ENCODE results near the gene ADGB. TPM values are rescaled to one million over a fixed set of nuclear protein-coding genes. Genes with fewer than 3 reads are reported as not detected.

The ADGB gene
- total RNA-seq, 4 donors from 2014 or later, result not detected

- no peaks in the 10 kb centered on the region for H3K36me3 ChIP-seq
- ATAC-seq, result no peak
- no peaks in the 10 kb centered on the region for H3K27me3 ChIP-seq
- DNase-seq, result no peak
- intact Hi-C loops (cut with DNase I; ENCODE audit: low total_unique reads), result no loop called here
- H3K9me3 ChIP-seq, result no peaks in the 10 kb centered on the region
- TF ChIP-seq POLR2A (IDR thresholded peaks at IDR 0.05), result no peak
- H3K27ac ChIP-seq, result no peak overlapping the region
- H3K4me3 ChIP-seq, result no peak overlapping the region
- no peaks in the 10 kb centered on the region for H3K4me1 ChIP-seq
- in situ Hi-C loops (cut with MboI; ENCODE audit: low sequenced_read_pairs in 4 of 4), result no loop called here
These were observed 4.8 kb upstream of the ADGB start for GRCh38 chr6:146593986-146594385.

GRCh38 chr6:146594495-146594894, 4.3 kb upstream of the ADGB start:
- intact Hi-C loops (cut with DNase I; ENCODE audit: low total_unique reads), result no loop called here
- H3K4me3 ChIP-seq, result no peak overlapping the region
- in situ Hi-C loops (cut with MboI; ENCODE audit: low sequenced_read_pairs in 4 of 4), result no loop called here
- H3K27me3 ChIP-seq, result no peaks in the 10 kb centered on the region
- ATAC-seq, result no peak
- DNase-seq, result no peak
- no peaks in the 10 kb centered on the region for H3K36me3 ChIP-seq
- no peak overlapping the region for H3K27ac ChIP-seq
- no peaks in the 10 kb centered on the region for H3K4me1 ChIP-seq
- no peaks in the 10 kb centered on the region for H3K9me3 ChIP-seq
- TF ChIP-seq POLR2A (IDR thresholded peaks at IDR 0.05), result no peak
- TF ChIP-seq CTCF (IDR thresholded peaks at IDR 0.05 in 4 of 5, conservative IDR thresholded peaks at IDR 0.05 in 1 of 5), result no peak

- Histone ChIP-seq H3K36me3 (no peaks in the 10 kb centered on the region), H3K27me3 (no peaks in the 10 kb centered on the region), H3K9me3 (no peaks in the 10 kb centered on the region), H3K4me1 (no peaks in the 10 kb centered on the region), H3K4me3 (no peak overlapping the region), H3K27ac (no peak overlapping the region)
- intact Hi-C loops (cut with DNase I; ENCODE audit: low total_unique reads) (no loop called here), in situ Hi-C loops (cut with MboI; ENCODE audit: low sequenced_read_pairs in 4 of 4) (no loop called here)
- DNase-seq, result peak in 1 of 2 donors; percentile 21
- TF ChIP-seq CTCF (IDR thresholded peaks at IDR 0.05 in 4 of 5, conservative IDR thresholded peaks at IDR 0.05 in 1 of 5) (no peak), POLR2A (IDR thresholded peaks at IDR 0.05) (no peak)
- peak; percentile 16 to 24 for ATAC-seq
These were observed 2.6 kb upstream of the ADGB start for GRCh38 chr6:146595972-146596731.

- no peaks in the 10 kb centered on the region for H3K27me3 ChIP-seq
- DNase-seq, result no peak
- intact Hi-C loops (cut with DNase I; ENCODE audit: low total_unique reads), result no loop called here
- TF ChIP-seq POLR2A (IDR thresholded peaks at IDR 0.05), result no peak
- no peak for TF ChIP-seq CTCF (IDR thresholded peaks at IDR 0.05 in 4 of 5, conservative IDR thresholded peaks at IDR 0.05 in 1 of 5)
- H3K9me3 ChIP-seq, result no peaks in the 10 kb centered on the region
- ATAC-seq, result no peak
- H3K4me1 ChIP-seq, result no peaks in the 10 kb centered on the region
- no peak overlapping the region for H3K27ac ChIP-seq
- in situ Hi-C loops (cut with MboI; ENCODE audit: low sequenced_read_pairs in 4 of 4), result no loop called here
- no peak overlapping the region for H3K4me3 ChIP-seq
- no peaks in the 10 kb centered on the region for H3K36me3 ChIP-seq
These were observed 2.6 kb downstream of the ADGB start for GRCh38 chr6:146601352-146601751.

GRCh38 chr6:146602526-146602925, 3.8 kb downstream of the ADGB start:
- H3K27me3 ChIP-seq, result no peaks in the 10 kb centered on the region
- TF ChIP-seq CTCF (IDR thresholded peaks at IDR 0.05 in 4 of 5, conservative IDR thresholded peaks at IDR 0.05 in 1 of 5) (no peak), POLR2A (IDR thresholded peaks at IDR 0.05) (no peak)
- no peaks in the 10 kb centered on the region for H3K4me1 ChIP-seq
- H3K36me3 ChIP-seq, result no peaks in the 10 kb centered on the region
- H3K4me3 ChIP-seq, result no peak overlapping the region
- DNase-seq (no peak), ATAC-seq (no peak)
- in situ Hi-C loops (cut with MboI; ENCODE audit: low sequenced_read_pairs in 4 of 4) (no loop called here), intact Hi-C loops (cut with DNase I; ENCODE audit: low total_unique reads) (no loop called here)
- no peak overlapping the region for H3K27ac ChIP-seq
- no peaks in the 10 kb centered on the region for H3K9me3 ChIP-seq

All from gastrocnemius medialis (tissue), 4 donors.